SU-DHL-6 (cell line): ENCODE data around the gene APOE.

Source experiments
- H2AFZ ChIP-seq: fragments of 200-600 bp; sonication (generic); 2 replicates; pipeline ENCODE4 v1.6.1; 2014; ENCODE audit warnings: low read depth, mild to moderate bottlenecking, moderate library complexity, mixed read lengths, antibody characterized with exemption, low read length; ENCODE audit not compliant: severe bottlenecking
- H3F3A ChIP-seq: fragments of 200-600 bp; shearing (Covaris generic); 2 replicates; pipeline ENCODE4 v1.6.0; 2016; ENCODE audit warnings: antibody characterized with exemption, mild to moderate bottlenecking; ENCODE audit not compliant: insufficient read depth
- H3K27ac ChIP-seq: fragments of 200-600 bp; sonication (generic); 2 replicates; pipeline ENCODE4 v1.5.1; 2016; ENCODE audit warnings: low read depth, mild to moderate bottlenecking, low read length, moderate library complexity, mixed read lengths
- H3K27me3 ChIP-seq: fragments of 200-600 bp; sonication (generic), shearing (Covaris generic); 2 replicates; pipeline ENCODE4 v1.6.0; 2014; ENCODE audit warnings: mild to moderate bottlenecking, low read length
- H3K36me3 ChIP-seq: fragments of 200-600 bp; sonication (generic); 2 replicates; pipeline ENCODE4 v1.6.1; 2014; ENCODE audit warnings: mild to moderate bottlenecking, low read length, mixed read lengths
- H3K4me2 ChIP-seq: fragments of 300-600, 200-600 bp; shearing (Covaris generic), sonication (generic); 2 replicates; pipeline ENCODE4 v1.6.0; 2014; ENCODE audit warnings: low read length, low read depth, mild to moderate bottlenecking; ENCODE audit not compliant: poor library complexity, severe bottlenecking
- H3K4me3 ChIP-seq: fragments of 200-600 bp; sonication (generic); 2 replicates; pipeline ENCODE4 v1.5.1; 2014; ENCODE audit warnings: antibody characterized with exemption, low read length, mild to moderate bottlenecking, mixed read lengths; ENCODE audit not compliant: insufficient read depth, poor library complexity, severe bottlenecking
- H3K79me2 ChIP-seq: fragments of 200-600 bp; sonication (generic); 2 replicates; pipeline ENCODE4 v1.6.1; 2014; ENCODE audit warnings: mild to moderate bottlenecking, low read length, moderate library complexity; ENCODE audit not compliant: insufficient read depth
- H3K9ac ChIP-seq: fragments of 200-600 bp; sonication (generic); 2 replicates; pipeline ENCODE4 v1.7.0; 2014; ENCODE audit warnings: mild to moderate bottlenecking, low read length
- H3K9me2 ChIP-seq: fragments of 200-600 bp; sonication (generic); replicated peaks from 2 replicates; pipeline ENCODE4 v1.6.1; 2014; ENCODE audit warnings: low read length; ENCODE audit not compliant: insufficient read depth
- H3K9me3 ChIP-seq: fragments of 200-600 bp; sonication (generic); 2 replicates; pipeline ENCODE4 v1.6.1; 2014; ENCODE audit warnings: low read length, mixed read lengths; ENCODE audit not compliant: insufficient read depth
- H4K20me1 ChIP-seq: fragments of 200-600 bp; sonication (generic); 2 replicates; pipeline ENCODE4 v1.6.1; 2014; ENCODE audit warnings: low read depth, mild to moderate bottlenecking, antibody characterized with exemption, low read length, moderate library complexity, mixed read lengths
- EZH2phosphoT487 ChIP-seq: fragments of 200-600 bp; sonication (generic), shearing (Covaris generic); conservative IDR thresholded peaks from 2 replicates; pipeline ENCODE4 v1.6.1; 2018; ENCODE audit warnings: mild to moderate bottlenecking, antibody characterized with exemption, low read length, moderate library complexity, mixed read lengths
- TF ChIP-seq, protein P1 (sequence below): fragments of 200-600 bp; sonication (generic); IDR thresholded peaks from one replicate; pipeline ENCODE4 v1.5.1; 2017; ENCODE audit warnings: antibody characterized with exemption, mild to moderate bottlenecking, low read length, moderate library complexity; ENCODE audit not compliant: insufficient read depth, poor library complexity, severe bottlenecking

The APOE gene

DNA sequence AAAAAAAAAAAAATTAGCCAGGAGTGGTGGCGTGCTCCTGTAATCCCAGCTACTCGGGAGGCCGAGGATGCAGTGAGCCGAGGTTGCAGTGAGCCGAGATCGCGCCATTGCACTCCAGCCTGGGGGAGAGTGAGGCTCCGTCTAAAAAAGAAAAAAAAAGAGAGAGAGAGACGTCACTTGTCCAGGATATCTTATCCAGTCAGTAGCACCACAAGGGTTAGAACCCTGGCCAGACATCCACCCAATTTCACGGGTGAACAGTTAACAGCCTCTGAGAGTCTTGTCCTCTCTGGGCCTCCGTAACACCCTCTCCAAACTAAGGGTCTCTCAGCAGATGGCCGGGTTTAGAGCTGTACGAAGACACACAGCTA lies 48.7 kb downstream of the APOE start:
- H3F3A ChIP-seq, result peaks cover 10% of the 10 kb centered on the region
- peak overlapping the region; percentile 85 for H3K27ac ChIP-seq

DNA sequence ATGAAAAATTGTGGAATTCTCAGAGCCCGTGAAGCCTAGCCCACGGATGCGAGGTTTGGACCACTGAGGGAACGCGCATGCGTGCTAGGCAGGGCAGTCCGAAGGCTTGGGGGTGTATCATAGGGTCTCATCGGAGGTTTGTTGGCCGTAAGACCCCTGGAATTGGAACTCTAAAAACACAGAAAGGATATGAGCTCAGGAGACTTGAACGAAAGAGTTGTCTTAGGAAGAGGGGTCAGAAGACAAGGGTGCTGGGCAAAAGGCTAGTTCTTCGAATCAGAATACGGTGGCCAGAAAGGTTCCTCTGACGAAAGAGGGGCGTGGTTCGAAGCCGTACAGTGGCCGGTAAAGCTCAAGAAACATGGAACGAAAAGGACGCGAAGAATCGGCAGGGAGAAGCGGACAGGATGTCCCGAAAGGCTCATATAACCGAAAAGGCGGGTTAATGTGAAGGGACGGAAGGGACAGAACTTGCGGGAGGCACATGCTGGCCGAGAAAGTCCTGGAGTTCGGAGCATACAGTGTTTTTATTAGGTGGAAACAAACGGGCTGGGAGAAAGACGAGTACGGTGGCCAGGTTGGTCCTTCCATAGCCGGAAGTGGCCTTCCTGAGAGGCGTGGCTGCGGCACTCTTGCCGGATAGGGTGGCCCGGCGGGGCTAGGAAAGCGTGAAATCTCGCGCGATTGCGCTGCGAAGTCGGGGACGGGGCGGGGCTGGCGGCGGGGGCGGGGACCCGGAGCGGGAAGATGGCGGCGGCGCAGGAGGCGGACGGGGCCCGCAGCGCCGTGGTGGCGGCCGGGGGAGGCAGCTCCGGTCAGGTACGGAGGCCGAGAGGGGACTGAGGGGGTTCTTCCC lies 49.3 kb downstream of the APOE start, which contains the start of gene CLPTM1:
Gene CLPTM1 (plus strand): TSS at position 732 of the 856 bp plus-strand sequence. CDS start 16 bp downstream, at position 748.
- peak within 1 kb of the TSS; percentile 86 for H2AFZ ChIP-seq
- H3K9ac ChIP-seq, result peak within 1 kb of the TSS; percentile 85
- no peaks in the 10 kb centered on the region for H3K36me3 ChIP-seq
- H3K79me2 ChIP-seq, result peaks cover 55% of the 10 kb centered on the region
- H3K9me2 ChIP-seq, result no peaks in the 10 kb centered on the region
- H3K27me3 ChIP-seq, result no peaks in the 10 kb centered on the region
- H3K4me3 ChIP-seq, result peak within 1 kb of the TSS; percentile 99
- H3K27ac ChIP-seq, result peak within 1 kb of the TSS; percentile 85
- peak within 1 kb of the TSS; percentile 77 for H3K4me2 ChIP-seq
- TF ChIP-seq EZH2phosphoT487, result no peak
- TF ChIP-seq, protein P1, sequence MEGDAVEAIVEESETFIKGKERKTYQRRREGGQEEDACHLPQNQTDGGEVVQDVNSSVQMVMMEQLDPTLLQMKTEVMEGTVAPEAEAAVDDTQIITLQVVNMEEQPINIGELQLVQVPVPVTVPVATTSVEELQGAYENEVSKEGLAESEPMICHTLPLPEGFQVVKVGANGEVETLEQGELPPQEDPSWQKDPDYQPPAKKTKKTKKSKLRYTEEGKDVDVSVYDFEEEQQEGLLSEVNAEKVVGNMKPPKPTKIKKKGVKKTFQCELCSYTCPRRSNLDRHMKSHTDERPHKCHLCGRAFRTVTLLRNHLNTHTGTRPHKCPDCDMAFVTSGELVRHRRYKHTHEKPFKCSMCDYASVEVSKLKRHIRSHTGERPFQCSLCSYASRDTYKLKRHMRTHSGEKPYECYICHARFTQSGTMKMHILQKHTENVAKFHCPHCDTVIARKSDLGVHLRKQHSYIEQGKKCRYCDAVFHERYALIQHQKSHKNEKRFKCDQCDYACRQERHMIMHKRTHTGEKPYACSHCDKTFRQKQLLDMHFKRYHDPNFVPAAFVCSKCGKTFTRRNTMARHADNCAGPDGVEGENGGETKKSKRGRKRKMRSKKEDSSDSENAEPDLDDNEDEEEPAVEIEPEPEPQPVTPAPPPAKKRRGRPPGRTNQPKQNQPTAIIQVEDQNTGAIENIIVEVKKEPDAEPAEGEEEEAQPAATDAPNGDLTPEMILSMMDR, result no peak
- H3F3A ChIP-seq, result peaks cover 10% of the 10 kb centered on the region
- no peaks in the 10 kb centered on the region for H4K20me1 ChIP-seq
- no peaks in the 10 kb centered on the region for H3K9me3 ChIP-seq

More for the DNA sequence above, 48.7 kb downstream of the APOE start:
- H3K9ac ChIP-seq, result peak overlapping the region; percentile 85
- no peaks in the 10 kb centered on the region for H4K20me1 ChIP-seq
- H3K9me3 ChIP-seq, result no peaks in the 10 kb centered on the region
- H3K36me3 ChIP-seq, result no peaks in the 10 kb centered on the region
- peaks cover 49% of the 10 kb centered on the region for H3K79me2 ChIP-seq
- H3K27me3 ChIP-seq, result no peaks in the 10 kb centered on the region
- H2AFZ ChIP-seq, result peak overlapping the region; percentile 86
- peak overlapping the region; percentile 77 for H3K4me2 ChIP-seq
- H3K4me3 ChIP-seq, result peak overlapping the region; percentile 99
- H3K9me2 ChIP-seq, result no peaks in the 10 kb centered on the region
- TF ChIP-seq, protein P1, result no peak
- no peak for TF ChIP-seq EZH2phosphoT487

DNA sequence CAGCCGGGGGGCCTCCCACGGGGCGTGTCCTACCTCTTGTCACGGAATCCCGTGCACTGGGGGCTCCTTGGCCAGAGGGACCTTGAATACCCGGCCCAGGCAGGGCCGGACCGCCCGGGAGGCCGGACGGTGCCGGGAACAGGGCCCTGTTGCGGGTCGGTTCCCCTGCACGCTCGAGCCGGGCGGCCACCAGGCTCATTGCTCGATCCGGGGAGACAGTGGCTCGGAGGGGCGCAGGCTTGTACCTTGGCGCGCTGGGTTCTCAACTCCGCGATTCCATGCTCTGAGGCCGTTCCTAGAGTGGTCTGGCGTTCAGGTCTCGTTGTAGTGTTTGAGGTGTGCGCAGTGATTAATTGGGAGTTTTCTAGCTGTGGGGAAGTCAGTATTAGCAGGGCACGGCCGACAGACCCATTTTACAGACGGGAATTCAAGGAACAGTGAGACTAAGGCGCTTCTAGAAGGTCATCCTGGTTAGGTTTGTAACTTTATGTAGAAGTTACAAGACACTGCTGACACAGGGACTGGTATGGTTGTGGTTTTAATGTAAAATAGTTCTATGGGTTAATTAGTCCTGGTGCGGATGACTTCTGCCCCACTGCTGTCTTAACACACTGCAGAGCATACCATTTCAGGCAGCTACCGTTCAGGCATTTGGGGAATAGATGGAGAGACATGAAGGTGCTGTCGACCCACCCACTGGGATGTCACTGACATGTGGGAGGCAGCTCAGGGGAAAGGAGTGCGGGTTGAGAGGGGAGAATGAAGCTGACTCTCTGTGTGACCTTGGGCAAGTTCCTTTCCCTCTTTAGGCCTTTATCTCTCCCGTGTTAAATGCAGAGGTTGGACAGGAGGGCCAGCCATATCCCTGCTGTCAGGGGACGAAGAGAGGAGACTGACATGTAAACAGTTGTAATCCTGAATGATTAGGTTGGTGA lies 50.2 kb downstream of the APOE start:
- Histone ChIP-seq H3F3A (peaks cover 17% of the 10 kb centered on the region), H4K20me1 (no peaks in the 10 kb centered on the region), H3K27ac (peak overlapping the region; percentile 29), H3K27me3 (no peaks in the 10 kb centered on the region), H3K9me3 (no peaks in the 10 kb centered on the region), H3K79me2 (peaks cover 64% of the 10 kb centered on the region), H3K4me3 (peak overlapping the region; percentile 99), H2AFZ (no peak overlapping the region), H3K4me2 (peak overlapping the region; percentile 74), H3K9me2 (no peaks in the 10 kb centered on the region), H3K36me3 (no peaks in the 10 kb centered on the region), H3K9ac (peak overlapping the region; percentile 85)
- no peak for TF ChIP-seq EZH2phosphoT487
- TF ChIP-seq, protein P1, result no peak
